ENCODE results near the gene SYT17. TPM values are rescaled to one million over a fixed set of nuclear protein-coding genes. Genes with fewer than 3 reads are reported as not detected.
"Not testable (repeated sequence)": the region's sequence is repeated elsewhere in the genome, so short reads cannot be mapped to it uniquely, and the experiment has no call there.

Gene SYT17
- polyA plus RNA-seq, 3 donors, result 9.3 to 10.5 (median 9.4) TPM

DNA sequence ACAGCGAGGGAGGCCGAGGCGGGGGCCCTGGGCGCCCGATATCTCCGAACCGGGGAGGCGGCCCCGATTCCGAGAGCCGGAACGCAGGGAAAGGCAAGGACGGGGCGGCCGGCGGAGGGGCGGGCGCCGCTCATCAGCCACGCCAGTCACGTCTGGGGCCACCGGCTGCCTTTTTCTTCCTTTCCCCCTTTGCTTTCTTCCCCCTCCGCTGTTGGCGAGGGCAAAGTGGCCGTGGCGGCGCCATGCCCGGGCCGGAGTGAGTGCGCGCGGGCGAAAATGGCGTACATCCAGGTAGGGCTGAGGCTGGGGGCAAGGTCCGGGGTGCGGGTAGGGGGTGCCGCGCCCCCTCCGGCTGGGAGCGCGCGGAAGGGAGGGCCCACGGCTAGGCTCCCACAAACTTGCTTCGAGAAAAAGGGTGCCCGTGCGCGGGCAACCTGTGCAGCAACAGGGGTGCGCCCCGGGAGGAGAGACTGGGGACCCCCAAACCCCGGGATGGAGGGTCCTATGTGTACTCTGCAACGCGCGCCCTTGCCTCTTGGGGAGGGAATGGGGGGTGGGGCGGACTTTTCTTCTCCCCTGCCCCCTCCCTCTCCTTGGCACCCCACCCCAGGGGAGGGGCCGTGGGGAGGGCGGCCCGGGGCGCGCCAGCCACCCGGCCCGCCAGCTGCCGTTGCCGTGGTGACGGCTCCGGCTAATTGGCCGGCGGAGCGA lies 486 bp downstream of the SYT17 start:
- peak in 2 of 11 donors; percentile 33 to 44 for DNase-seq (ENCODE audit: extremely low read depth in 1 of 11, low read depth in 9 of 11, low spot score in 4 of 11)

DNA sequence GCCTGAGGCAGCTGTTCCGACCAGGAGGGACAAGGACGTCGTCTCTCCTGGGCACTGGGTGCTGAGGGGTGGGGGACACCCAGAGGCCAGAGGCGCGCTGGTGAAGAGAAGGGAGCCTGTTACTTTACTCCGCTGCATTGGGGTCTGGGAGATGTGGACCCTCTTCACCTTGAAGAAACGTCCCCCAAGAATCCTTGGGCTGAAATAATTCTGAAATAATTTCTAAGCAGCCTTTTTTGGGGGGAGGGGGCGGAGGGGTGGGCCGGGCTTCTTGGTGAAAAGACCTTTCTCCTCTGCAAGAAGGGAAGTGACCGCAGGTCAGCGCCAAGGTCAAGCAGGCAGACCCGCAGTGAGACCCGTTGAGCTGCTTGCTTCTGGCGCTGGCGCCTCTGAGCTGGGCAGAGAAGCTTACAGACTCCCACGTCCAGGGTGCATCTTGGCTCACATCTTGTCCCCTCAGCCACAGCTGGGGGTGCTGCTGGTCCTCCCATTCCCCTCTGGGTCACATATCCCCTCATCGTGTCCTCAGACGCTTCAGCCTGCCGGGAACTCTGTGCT lies 1.1 kb downstream of the SYT17 start:
- DNase-seq (ENCODE audit: extremely low read depth in 1 of 11, low read depth in 9 of 11, low spot score in 4 of 11), result no peak

DNA sequence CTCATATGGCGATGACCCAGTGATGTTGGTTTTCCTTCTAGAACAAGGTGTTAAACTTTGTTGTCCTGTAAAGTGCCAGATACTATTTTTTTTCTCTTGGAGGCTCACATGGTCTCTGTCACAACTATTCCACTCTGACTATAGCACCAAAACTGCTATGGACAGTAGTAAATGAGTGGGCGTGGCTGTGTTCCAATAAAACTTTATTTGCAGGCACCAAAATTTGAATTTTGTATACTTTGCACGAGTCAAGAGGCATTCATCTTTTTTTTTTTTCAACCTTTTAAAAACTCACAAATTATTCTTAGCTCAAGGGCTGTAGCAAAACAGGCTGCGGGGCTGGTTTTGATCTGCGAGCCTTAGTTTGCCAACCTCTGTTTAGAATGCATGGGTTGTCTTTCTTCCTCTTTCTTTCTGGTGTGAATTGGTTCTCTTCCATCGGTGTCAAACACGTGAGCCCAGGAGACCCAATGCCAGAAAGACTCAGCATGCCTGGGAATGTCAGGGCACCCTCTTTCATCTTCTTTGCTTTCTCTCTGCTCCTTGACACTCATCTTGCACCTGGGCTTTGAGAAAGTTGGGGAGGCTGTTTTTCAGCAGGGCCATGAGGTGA lies 2.1 kb downstream of the SYT17 start:
- no peak for DNase-seq (ENCODE audit: extremely low read depth in 1 of 11, low read depth in 9 of 11, low spot score in 4 of 11)

DNA sequence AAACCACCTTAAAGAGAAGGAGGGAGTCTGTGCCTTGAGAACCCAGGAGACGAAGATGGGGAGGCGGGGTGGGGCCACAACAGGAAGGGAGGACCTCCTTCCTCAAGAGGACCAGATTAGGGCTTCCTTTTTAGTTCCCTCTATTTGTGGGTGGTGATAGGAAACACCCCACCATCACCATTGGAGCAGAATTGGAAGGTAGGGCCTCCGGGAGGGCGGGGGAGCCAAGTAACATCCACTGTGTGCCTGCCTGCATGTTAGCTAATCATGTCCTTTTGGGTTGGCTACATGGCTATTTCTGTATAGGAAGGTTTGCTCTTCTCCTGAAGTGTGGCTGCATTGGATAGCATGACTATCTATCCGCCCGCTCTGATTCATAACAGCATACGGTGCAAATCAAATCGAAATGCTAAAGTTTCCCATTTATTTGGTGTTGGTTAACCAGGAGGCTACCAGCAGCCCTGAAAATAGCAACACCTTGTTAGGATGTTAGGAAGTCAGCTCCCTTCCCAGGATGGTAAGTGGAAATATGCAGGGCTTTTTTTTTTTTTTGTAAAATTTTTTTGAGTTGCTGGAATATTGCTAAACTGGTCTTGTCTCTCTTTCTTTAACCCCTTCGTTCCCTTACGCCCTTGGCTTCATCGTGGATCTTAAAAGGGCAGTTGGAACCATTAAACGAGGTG lies 4.2 kb downstream of the SYT17 start:
- DNase-seq (ENCODE audit: extremely low read depth in 1 of 11, low read depth in 9 of 11, low spot score in 4 of 11), result no peak

DNA sequence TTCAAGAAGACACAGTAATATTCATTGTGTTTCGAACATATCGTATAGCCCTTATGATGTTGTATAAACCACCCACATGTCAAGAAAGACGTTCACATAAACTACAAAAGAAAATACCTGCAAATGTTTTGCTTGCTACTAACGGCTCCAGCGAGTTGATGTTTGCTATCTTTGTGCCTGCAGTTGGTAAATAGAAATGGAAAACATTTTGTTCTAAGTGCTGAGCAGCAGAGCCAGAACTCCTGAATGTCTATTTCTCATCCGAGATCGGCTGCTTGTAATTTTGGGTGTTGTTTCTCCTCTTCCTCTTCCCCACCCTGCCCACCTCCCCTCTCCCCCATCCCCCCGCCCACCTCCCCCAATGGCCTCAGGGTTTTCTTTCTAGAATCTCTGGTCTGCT lies 5.0 kb downstream of the SYT17 start:
- no peak for DNase-seq (ENCODE audit: extremely low read depth in 1 of 11, low read depth in 9 of 11, low spot score in 4 of 11)

DNA sequence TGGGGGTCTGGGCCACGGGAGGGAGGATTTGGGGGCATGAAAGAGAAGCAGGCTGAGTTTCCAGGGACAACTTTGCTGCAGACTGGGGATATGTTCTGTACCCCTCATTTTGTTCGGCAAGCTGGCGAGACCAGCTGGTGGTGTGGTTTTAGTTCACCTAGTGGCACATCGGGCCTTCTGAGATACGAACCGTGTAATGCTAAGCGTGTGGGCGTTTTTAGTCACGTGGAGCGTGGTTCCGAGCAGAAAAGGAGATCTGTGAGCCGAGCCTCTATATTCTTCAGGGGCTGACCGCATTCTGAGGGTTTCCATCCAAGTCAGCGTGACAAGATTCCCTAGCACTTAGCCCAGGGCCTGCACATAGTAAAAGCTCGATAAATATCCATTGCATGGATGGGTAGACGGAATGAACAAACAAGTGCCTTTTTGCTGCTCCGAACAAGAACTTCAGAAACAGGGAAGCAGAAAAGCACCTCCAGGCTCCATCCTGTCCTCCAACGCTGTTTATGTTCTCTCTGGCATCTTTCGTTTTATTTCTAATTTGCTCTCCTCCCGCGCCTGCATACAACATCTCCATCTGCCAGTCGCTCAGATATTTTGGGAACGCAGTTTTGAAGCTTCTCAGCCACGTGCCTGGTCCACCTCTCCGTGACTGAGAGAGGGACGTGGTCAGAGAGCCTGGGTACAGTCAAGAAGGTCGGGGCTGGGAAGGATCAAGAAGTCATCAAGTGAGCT lies 5.8 kb downstream of the SYT17 start:
- DNase-seq (ENCODE audit: extremely low read depth in 1 of 11, low read depth in 9 of 11, low spot score in 4 of 11), result no peak

DNA sequence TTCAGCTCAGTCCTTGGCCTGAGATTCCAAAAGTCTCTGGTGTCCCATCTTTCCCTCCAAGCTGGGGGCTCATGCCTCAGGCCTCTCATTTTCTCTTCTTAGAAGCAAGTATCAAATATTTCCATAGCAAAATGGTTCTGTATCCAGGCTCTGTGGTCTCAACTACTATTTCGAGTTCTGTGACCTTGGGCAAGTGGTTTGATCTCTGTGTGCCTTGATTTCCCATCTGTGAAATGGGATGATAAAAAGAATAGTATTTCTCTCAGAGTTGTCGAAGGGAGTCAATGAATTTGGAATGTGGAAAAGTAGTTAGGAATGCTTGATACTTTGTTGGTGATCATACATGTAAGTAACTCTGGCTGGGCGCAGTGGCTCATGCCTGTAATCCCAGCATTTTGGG lies 6.4 kb downstream of the SYT17 start:
- no peak for DNase-seq (ENCODE audit: extremely low read depth in 1 of 11, low read depth in 9 of 11, low spot score in 4 of 11)

DNA sequence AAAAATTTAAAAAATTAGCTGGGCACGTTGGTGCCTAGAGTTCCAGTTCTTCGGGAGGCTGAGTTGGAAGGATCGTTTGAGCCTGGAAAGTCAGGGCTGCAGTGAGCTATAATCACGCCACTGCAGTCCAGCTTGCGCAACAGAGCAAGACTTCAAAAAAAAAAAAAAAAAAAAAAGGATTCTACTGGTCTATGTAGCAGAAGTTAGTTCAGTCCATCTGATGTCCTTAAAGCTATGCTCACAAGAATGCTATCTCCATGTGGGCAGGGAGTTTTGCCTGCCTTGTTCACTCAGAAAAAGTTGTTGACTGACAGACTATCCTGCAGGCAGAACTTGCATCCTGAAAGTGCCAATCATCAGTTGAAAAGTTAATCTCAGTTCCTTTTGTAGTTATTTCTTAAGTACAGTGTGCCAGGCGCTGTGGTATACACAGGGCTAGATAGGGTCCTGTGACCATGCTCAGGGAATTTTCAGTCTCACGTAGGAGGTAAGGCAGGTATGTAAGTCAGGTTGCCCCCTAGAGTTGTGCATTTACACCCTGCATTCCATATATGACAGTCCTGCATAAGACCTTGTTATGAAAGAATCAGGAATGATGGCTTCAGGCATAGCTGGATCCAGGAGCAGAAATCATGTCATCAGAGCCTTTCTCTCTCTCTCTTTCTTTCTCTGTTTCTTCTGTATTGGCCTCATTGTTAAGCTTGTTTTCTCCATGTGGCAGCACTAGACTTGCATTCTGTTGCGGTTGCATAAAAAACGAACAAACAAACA lies 7.6 kb downstream of the SYT17 start:
- no peak for DNase-seq (ENCODE audit: extremely low read depth in 1 of 11, low read depth in 9 of 11, low spot score in 4 of 11)

DNA sequence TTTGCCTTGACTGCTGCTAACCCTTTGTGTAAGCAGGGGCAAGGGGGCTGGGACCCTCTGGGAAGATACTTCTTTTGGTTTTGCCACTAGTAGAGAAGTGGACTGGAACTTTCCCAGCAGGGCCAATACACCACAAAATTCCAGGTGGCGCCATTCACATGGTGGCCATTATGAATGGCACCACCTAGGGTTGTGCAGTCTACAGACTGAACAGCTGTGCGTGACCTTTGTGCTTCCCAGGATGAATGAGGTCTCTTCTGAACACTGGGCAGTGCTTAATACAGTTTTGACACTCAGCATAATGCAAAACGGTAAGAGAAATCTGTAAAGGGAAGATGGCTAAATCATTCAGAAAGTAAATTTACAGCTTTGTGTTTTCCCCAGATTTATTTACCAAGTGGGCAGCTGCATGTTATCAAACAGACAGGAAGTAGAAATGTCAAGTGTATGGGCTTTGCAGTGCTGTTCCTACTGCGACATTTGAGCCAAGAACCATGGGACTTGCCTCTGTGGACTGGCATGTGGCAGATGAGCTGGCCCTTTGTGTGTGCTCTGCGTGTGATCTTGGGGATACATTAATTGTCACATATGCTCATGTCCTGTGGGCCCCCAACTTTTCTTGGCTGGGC lies 9.2 kb downstream of the SYT17 start:
- no peak for DNase-seq (ENCODE audit: extremely low read depth in 1 of 11, low read depth in 9 of 11, low spot score in 4 of 11)

DNA sequence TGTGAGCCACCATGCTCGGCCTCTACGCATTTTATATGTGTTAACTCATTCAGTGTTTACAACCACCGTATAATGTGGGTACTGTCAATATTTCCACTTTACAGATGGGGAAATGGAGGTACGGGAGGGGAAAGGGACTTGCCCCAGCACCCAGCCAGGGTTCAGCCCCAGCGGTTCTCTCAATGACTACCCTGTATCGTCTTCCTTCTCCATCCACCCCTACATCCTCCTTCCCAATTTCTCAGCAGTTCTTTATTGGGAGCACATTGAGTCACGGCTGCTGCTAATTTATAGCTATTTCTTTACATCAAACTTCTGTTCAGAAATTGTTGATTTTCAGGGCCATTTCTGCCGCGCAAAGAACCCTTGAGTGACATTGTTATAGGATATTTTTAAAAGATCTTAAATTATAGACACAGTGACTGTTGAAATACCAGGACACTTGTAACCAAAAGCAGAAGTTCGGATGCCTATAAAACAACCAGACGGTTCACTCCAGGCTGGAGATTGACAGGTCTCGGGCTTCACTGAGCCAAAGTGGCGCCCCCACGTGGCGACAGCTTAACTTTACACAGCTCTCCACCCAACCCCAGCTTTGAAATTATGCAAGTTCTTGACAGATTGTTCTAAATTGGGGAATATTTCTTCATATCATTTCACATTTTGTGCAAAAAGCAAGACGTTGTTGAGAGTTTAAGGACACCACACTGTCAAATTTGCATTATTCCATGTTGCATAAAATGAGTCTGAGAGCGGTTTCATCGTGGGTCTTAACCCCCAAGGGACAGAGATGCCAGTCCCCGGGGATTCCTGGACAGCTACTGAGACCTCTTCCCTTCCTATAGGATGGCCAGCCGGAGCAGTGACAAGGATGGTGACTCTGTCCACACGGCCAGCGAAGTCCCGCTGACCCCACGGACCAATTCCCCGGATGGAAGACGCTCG lies 11.8 kb downstream of the SYT17 start:
- peak in 1 of 11 donors; percentile 21 for DNase-seq (ENCODE audit: extremely low read depth in 1 of 11, low read depth in 9 of 11, low spot score in 4 of 11)

DNA sequence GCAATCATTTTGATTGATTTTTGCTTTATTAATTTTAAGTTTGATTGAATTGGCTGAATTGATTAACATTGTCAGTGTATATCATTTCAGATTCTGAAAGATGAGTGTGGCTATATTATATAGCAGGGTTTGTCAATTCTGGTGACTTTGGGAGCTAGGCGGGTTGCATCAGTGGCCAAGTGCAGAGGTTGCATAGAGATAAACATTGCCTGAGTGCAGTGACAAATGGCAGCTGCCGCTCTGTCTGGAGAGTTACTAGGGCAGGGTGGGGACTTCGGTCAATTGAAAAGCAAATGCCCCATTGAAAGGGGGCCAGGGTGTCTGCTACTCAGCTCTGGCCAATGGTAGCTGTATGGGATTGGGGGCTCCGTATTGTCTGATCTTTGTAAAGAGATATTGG lies 12.7 kb downstream of the SYT17 start:
- DNase-seq (ENCODE audit: extremely low read depth in 1 of 11, low read depth in 9 of 11, low spot score in 4 of 11), result no peak

DNA sequence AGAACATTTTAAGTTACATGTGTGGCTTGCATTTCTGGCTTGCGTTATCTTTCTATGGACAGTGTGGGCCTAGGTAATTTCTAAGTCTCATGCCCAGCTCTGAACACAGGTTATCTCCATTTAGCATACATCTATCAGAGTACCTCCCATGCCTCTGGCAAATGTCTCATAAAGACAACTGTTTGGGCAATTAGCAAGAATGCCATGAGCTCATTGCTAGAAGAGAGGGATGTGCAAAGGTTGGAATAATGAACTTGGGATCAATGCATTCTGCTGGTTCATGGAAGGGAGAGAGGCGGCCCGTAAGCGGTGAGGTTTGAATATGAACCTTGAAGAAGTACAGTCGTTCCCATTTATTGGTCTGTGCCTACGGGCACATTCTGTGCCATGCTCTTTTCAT lies 14.4 kb downstream of the SYT17 start:
- DNase-seq (ENCODE audit: extremely low read depth in 1 of 11, low read depth in 9 of 11, low spot score in 4 of 11), result no peak

DNA sequence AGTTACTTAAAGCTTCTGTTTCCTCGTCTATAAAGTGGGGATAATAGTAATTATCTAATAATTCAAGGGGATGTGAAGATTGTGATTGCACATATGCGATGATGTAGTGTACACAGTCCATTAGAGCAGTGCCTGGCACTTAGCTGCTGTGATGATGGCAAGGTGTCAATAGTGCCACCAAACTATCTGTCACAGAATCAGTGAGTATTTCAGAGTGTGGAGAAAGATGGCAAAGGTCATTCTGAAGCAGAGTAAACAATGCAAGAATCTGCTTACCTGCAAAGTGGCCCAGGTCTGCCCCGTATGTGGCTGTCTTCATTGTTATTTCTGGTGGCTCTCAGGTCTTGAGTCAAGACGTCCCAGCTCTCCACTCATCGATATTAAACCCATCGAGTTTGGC lies 15.1 kb downstream of the SYT17 start:
- no peak for DNase-seq (ENCODE audit: extremely low read depth in 1 of 11, low read depth in 9 of 11, low spot score in 4 of 11)

DNA sequence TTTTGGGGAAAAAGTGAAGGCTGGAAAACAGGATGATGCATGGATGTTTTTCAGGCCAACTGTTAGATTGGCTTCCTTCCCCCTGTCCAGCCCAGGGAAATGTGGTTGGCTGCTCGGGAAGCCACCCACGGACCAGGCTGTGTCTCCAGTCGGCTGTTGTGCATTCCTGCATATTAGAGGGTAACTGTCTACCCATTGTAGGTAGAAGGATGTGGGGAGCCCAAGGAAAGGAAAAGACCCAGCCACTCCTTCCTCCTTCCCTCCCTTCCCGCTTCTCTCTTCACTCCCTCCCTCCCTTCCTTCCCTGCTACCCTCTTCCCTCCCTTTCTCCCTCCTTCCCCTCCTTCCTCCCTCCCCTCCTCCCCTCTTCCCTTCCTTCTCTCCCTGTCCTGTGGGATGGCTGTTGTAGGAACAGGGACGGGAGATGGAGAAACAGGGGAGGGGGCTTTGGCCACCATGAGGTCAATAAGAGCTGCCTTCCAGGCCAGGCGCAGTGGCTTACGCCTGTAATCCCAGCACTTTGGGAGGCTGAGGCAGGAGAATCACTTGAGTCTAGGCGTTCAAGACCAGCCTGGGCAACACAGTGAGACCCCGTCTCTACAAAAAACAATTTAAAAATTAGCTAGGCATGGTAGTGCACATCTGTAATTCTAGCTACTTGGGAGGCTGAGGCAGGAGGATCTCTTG lies 16.9 kb downstream of the SYT17 start:
- no peak for DNase-seq (ENCODE audit: extremely low read depth in 1 of 11, low read depth in 9 of 11, low spot score in 4 of 11)

DNA sequence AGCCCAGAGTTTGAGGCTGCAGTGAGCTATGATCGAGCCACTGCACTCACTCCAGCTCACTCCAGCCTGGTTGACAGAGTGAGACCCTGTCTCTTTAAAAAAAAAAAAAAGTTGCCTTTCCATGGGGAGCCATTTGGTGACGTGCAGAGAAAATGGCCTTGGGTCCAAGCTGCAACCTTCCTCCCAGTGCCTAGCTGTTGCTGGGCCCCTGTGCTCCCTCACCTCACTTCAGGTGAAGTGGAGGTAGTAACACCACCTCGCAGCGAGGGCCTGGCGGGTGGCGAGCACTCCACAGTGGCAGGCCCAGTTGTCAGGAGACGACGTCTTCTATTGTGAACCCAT lies 17.4 kb downstream of the SYT17 start:
- no peak for DNase-seq (ENCODE audit: extremely low read depth in 1 of 11, low read depth in 9 of 11, low spot score in 4 of 11)

DNA sequence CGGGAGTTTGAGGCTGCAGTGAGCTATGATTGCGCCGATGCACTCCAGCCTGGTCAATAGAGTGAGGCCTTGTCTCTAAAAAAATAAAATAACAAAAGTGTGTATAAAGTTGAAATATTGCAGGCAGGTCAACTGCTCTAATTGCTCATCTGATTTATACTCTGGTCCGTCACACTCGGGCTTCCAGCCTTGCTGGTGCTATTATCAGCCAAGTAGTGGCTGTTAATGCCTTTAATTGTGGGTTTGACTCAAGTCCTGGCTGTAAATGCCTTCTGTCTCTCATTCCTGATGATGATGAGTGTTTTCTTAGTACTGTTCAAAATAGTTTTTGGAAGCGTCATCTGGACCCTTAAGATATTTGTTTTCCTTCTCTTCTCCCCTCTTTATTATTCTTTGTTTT lies 18.4 kb downstream of the SYT17 start:
- DNase-seq (ENCODE audit: extremely low read depth in 1 of 11, low read depth in 9 of 11, low spot score in 4 of 11), result no peak

DNA sequence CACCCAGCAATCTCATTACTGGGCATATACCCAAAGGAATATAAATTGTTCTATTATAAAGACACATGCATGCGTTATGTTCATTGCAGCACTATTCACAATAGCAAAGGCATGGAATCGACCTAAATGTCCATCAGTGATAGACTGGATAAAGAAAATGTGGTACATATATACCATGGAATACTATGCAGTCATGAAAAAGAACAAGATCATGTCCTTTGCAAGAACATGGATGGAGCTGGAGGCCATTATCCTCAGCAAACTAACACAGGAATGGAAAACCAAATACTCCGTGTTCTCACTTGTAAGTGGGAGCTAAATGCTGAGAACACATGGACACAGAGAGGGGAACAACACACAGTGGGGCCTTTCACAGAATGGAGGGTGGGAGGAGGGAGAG lies 19.9 kb downstream of the SYT17 start:
- DNase-seq (ENCODE audit: extremely low read depth in 1 of 11, low read depth in 9 of 11, low spot score in 4 of 11), result not testable (repeated sequence)

All from renal cortex interstitium (tissue), 11 donors.